ENCODE measurements around the gene GLRA2.

GLRA2 gene

DNA sequence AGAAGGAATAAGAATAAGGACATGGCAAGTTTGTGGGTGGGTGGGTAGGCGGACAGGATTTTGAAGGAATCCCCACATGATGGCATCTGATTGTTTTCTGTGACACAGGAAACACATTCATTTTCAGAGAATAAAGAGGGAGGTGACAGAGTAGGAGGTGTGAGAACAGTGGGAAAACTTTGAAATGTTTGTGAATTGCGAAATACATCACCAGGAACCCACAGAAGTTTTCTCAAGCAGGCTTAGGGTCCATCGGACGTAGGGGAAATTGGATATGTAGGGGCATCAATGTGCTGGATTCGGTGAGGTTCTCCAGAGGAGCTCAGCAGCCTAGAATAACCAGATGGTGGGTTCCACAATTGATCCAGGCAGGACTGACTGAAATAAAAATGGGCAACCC lies 171.6 kb downstream of the GLRA2 start:
- DNase-seq (ENCODE audit: low read depth, low spot score), result no peak

- no peak for DNase-seq (ENCODE audit: low read depth, low spot score)
These were observed 172.8 kb downstream of the GLRA2 start for GRCh38 chrX:14702145-14702544.

DNA sequence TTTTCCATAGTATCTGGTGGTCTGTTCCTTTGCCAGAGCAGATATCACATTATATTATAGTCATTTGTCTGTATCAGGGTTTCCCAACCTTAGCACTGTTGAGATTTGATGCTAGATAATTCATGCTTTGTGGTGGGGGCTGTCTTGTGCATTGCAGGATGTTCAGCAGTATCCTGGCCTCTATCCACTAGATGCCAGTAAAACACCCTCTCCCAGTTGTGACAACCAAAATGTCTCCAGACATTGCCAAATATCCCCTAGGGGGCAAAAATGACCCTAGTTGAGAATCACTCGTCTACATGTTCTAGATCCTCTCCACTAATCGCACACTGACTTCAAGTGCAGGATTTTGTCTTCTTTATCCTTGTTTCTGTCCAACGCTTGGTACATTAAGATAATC lies 182.8 kb downstream of the GLRA2 start:
- no peak for DNase-seq (ENCODE audit: low read depth, low spot score)

- DNase-seq (ENCODE audit: low read depth, low spot score), result no peak
These were observed 188.6 kb downstream of the GLRA2 start for GRCh38 chrX:14717949-14718348.

- DNase-seq (ENCODE audit: low read depth, low spot score), result no peak
These were observed 189.1 kb downstream of the GLRA2 start for GRCh38 chrX:14718403-14718802.

GRCh38 chrX:14729058-14729457 lies 199.7 kb downstream of the GLRA2 start:
- no peak for DNase-seq (ENCODE audit: low read depth, low spot score)

GRCh38 chrX:14738643-14739042 lies 209.3 kb downstream of the GLRA2 start:
- no peak for DNase-seq (ENCODE audit: low read depth, low spot score)

GRCh38 chrX:14753441-14753840 lies 224.1 kb downstream of the GLRA2 start:
- no peak for DNase-seq (ENCODE audit: low read depth, low spot score)

- no peak for DNase-seq (ENCODE audit: low read depth, low spot score)
These were observed 228.7 kb downstream of the GLRA2 start for GRCh38 chrX:14758029-14758491.

DNA sequence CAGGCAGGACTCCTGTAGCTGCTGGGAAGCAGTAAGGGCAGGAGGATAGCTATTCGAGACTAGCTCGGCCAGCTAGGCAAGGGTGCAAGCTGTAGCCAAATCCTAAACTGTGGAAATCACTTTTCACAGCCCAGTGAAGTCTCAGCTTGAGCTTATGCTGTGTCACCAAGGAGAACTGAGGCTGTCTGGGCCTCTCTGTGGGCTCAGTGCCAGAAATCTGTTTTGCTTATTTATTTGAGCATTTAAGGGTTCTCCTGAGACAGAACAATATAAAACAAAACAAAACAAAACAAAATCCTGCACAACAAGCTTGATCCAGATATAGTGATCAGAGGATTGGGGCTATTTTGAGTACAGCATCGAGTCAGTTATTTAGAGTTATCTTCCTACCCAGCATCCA lies 246.1 kb downstream of the GLRA2 start:
- no peak for DNase-seq (ENCODE audit: low read depth, low spot score)

- no peak for DNase-seq (ENCODE audit: low read depth, low spot score)
These were observed 247.6 kb downstream of the GLRA2 start for GRCh38 chrX:14776901-14777300.

GRCh38 chrX:14777525-14777924 lies 248.2 kb downstream of the GLRA2 start:
- no peak for DNase-seq (ENCODE audit: low read depth, low spot score)

GRCh38 chrX:14779580-14779979 lies 250.2 kb downstream of the GLRA2 start:
- DNase-seq (ENCODE audit: low read depth, low spot score), result no peak
